Gastrocnemius medialis (tissue), 4 donors: Measurements from ENCODE around the gene ATP13A3.

Experiments used
- POLR2A ChIP-seq, 2 donors: fragments of 450-650 bp; IDR thresholded peaks; one replicate each; pipeline ENCODE4 v1.6.1; 2017; ENCODE audit warnings: antibody characterized with exemption in 2 of 2, mild to moderate bottlenecking in 2 of 2, moderate library complexity in 2 of 2
- TF ChIP-seq, protein P1 (sequence below), 5 experiments: fragments of 450-650 bp in 3 of 5; fragments of 200-600 bp in 2 of 5; sonication (generic) in 2 of 5; IDR thresholded peaks in 4 of 5; conservative IDR thresholded peaks in 1 of 5; 1 replicate in 4 of 5; 2 replicates in 1 of 5; pipeline ENCODE4 v1.5.1; 2016 to 2019; ENCODE audit warnings: antibody characterized with exemption in 5 of 5, mild to moderate bottlenecking in 3 of 5, moderate library complexity in 3 of 5

- TF ChIP-seq, protein P1, sequence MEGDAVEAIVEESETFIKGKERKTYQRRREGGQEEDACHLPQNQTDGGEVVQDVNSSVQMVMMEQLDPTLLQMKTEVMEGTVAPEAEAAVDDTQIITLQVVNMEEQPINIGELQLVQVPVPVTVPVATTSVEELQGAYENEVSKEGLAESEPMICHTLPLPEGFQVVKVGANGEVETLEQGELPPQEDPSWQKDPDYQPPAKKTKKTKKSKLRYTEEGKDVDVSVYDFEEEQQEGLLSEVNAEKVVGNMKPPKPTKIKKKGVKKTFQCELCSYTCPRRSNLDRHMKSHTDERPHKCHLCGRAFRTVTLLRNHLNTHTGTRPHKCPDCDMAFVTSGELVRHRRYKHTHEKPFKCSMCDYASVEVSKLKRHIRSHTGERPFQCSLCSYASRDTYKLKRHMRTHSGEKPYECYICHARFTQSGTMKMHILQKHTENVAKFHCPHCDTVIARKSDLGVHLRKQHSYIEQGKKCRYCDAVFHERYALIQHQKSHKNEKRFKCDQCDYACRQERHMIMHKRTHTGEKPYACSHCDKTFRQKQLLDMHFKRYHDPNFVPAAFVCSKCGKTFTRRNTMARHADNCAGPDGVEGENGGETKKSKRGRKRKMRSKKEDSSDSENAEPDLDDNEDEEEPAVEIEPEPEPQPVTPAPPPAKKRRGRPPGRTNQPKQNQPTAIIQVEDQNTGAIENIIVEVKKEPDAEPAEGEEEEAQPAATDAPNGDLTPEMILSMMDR (IDR thresholded peaks at IDR 0.05 in 4 of 5, conservative IDR thresholded peaks at IDR 0.05 in 1 of 5), result no peak
- TF ChIP-seq POLR2A (IDR thresholded peaks at IDR 0.05), result no peak
Observed at GRCh38 chr3:194468086-194468485, 18.7 kb downstream of the ATP13A3 start.
